GM18951 (cell line): ENCODE measurements around the gene BHLHE40.

ENCODE experiments used
- POLR2A ChIP-seq: IDR thresholded peaks from 4 replicates; pipeline ENCODE4 v1.6.1; 2011; ENCODE audit warnings: mild to moderate bottlenecking; ENCODE audit not compliant: insufficient read length, insufficient read depth; ENCODE audit errors: extremely low read depth
- in situ Hi-C: fragments of 300-500 bp; cut with MboI; formaldehyde crosslinking; loops from one replicate; pipeline ENCODE4 v1.12.0; 2022; ENCODE audit warnings: low sequenced_read_pairs, mixed read lengths, inconsistent platforms; ENCODE audit not compliant: unreplicated experiment

Gene BHLHE40

DNA sequence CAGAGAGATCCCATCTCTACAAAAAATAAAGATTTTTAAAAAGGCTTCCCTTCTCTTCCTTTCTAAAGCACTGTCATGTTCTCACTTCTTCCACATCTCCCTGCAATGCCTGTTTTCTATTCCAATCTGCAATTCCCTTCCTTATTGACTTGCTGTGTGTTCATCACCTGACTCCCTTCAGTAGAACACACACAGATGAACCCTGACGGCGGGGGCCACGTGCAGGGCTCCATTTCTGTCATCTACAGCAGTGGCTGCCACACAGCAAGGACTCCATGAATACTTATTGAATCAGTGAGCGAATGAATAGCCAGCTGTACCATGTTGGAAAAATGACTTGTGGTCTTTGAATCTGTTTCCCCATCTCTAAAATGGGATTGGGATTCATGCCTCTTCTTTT is 26.1 kb downstream of the BHLHE40 start:
- no peak for TF ChIP-seq POLR2A
- in situ Hi-C loops, result no loop called here

DNA sequence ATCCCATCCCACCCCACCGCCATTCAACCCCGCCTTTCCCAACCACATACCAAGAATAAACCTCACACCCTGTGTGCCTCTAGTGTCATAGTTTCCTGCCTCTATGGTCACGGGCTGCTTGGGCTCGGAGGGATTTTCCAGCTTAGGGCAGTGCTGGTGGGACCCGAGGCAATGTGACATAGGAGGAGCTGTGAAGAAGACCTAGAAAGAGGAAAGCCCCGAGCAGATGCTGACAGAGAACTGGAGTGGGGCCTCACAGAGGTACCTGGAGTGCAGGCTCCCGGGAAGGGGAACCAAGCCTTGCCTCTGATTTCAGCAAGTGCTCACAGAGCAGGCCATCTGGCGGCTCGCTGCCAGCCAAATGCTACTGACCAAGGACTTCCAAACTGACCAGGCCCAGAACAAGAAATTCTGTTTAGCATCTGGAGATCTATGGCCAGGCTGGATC is 27.5 kb downstream of the BHLHE40 start:
- peak; percentile 51 for TF ChIP-seq POLR2A
- in situ Hi-C loops, result no loop called here

DNA sequence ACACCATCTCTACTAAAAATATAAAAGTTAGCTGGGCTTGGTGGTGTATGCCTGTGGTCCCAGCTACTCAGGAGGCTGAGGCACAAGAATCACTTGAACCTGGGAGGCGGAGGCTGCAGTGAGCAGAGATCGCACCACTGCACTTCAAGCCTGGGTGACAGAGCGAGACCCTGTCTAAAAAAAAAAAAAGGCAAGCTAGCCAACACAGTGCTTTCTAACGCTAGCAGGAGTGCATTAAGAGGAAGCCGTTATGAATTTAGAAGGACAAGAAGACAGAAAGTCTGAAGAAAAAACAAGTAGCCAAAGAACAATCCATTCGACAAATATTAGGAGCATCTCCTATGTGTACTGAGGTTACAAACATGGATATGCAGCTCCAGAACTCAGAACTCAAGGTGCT is 28.6 kb downstream of the BHLHE40 start:
- in situ Hi-C loops, result no loop called here
- TF ChIP-seq POLR2A, result no peak

GRCh38 chr3:5009506-5010109 is 30.4 kb downstream of the BHLHE40 start:
- in situ Hi-C loops, result no loop called here
- TF ChIP-seq POLR2A, result no peak

GRCh38 chr3:5010140-5010539 is 30.9 kb downstream of the BHLHE40 start:
- TF ChIP-seq POLR2A, result no peak
- in situ Hi-C loops, result no loop called here

- in situ Hi-C loops, result no loop called here
- no peak for TF ChIP-seq POLR2A
Measured at GRCh38 chr3:5010706-5011554, 31.7 kb downstream of the BHLHE40 start.

GRCh38 chr3:5011555-5012256 is 32.5 kb downstream of the BHLHE40 start:
- in situ Hi-C loops, result no loop called here
- TF ChIP-seq POLR2A, result peak; percentile 26

- in situ Hi-C loops, result no loop called here
- no peak for TF ChIP-seq POLR2A
Measured at GRCh38 chr3:5012367-5012766, 33.1 kb downstream of the BHLHE40 start.

DNA sequence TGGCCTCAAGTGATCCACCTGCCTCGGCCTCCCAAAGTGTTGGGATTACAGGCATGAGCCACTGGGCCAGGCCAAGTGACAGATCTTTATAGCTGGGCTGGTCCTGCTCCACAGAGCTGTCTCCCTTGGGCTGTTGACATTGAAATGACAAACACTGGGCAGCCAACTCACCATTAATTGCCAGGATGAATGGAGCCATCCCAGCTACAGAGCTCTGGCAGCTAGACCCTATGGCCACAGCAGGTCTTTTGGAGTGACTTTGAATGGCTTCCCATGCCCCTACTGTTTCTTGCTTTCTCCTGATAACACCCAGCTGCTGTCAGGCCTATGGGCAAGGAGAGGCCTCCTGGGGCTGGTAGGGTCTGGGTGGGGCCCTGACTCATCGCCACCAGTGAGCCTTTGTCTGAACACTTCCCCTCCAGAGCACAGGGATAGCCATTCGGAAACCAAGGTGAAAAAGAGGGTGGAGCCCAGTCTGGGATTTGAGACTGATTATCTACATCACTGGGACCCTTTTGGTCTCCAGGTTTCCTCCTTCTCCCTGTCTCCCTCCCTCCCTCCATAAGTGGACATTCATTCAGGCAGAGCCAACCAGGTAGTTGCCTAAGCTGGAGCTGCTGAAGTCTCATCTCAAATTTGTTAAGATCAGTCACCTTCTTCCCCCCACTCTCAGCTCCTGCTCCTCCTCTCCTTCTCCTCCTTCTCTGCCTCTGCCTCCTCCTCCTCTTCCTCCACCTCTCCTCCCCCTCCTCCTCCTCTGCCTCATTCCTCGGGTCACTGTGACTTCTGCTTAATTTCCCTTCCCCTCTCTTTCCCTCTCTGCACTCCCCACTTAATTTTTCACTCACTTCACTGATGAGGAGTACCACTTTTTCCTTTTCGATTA is 34.0 kb downstream of the BHLHE40 start:
- TF ChIP-seq POLR2A, result no peak
- in situ Hi-C loops, result no loop called here

GRCh38 chr3:5014391-5014790 is 35.2 kb downstream of the BHLHE40 start:
- in situ Hi-C loops, result no loop called here
- TF ChIP-seq POLR2A, result no peak

- in situ Hi-C loops, result no loop called here
- TF ChIP-seq POLR2A, result no peak
Measured at GRCh38 chr3:5015056-5015455, 35.8 kb downstream of the BHLHE40 start.

DNA sequence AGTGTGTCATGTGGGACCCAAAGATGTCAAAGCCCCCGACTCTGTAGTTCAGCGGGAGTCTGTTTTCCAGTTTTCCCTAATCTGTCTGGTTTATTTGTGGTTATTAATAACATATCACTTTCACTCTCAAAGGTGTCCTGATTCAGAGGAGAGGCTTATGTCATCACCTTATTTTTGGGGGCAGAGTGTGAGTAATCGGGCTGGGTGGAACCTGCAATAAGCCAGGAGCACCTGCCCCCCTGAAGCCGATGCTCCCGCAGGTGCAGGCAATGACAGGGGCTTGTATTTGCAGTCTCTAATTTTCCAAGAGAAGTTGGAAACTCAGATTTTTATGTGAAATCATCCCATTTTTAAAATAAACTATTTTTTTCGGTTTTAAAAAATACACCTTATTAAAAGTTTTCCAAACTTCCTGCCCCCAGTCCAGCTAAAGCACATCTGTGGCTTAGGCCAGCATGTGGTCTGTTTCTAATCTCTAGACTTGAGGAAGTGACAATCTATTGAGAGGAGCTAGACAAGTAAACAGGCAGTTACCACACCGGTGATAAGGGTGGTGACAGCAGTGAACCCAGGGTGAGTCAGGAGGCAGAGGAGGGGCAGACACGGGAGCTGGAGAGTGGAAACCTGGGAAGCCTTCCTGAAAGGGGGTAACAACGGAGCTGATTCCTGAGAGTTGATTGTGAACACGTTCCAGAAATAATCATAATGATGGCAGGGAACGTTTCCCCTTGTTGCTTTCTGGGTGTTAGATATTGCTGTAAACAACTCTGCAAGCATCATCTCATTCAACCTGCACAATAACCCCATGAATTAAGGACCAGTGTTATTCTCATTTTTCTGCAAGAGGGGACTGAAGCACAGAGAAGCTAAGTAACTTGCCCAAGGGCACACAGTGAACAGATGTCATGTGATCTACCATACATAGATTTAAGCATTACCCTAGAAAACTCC is 37.2 kb downstream of the BHLHE40 start:
- in situ Hi-C loops, result no loop called here
- TF ChIP-seq POLR2A, result no peak

GRCh38 chr3:5017925-5018531 is 38.8 kb downstream of the BHLHE40 start:
- no peak for TF ChIP-seq POLR2A
- in situ Hi-C loops, result no loop called here
